Neural crest cell (in vitro differentiated cells): ENCODE data around the gene GPR179. TPM values are rescaled to one million over a fixed set of nuclear protein-coding genes. Genes with fewer than 3 reads are reported as not detected.

ENCODE experiments used
- DNase-seq: peaks from one replicate; pipeline ENCODE4 v3.0.0; 2021; ENCODE audit warnings: low read depth, mixed read lengths, low spot score
- H3K27ac Mint-ChIP-seq: one replicate; pipeline ENCODE4 v1.8.0; 2021; ENCODE audit warnings: mild to moderate bottlenecking, mixed read lengths; ENCODE audit not compliant: unreplicated experiment
- H3K27me3 Mint-ChIP-seq: 2 replicates; pipeline ENCODE4 v1.8.0; 2021; ENCODE audit warnings: low read depth, mild to moderate bottlenecking, mixed read lengths
- H3K36me3 Mint-ChIP-seq: 2 replicates; pipeline ENCODE4 v1.8.0; 2021; ENCODE audit warnings: low read depth, mild to moderate bottlenecking, mixed read lengths
- H3K4me1 Mint-ChIP-seq: 2 replicates; pipeline ENCODE4 v1.8.0; 2021; ENCODE audit warnings: mixed read lengths
- H3K4me3 Mint-ChIP-seq: one replicate; pipeline ENCODE4 v1.8.0; 2021; ENCODE audit warnings: mild to moderate bottlenecking, mixed read lengths
- H3K9me3 Mint-ChIP-seq: 2 replicates; pipeline ENCODE4 v1.8.0; 2021; ENCODE audit warnings: mixed read lengths
- CTCF ChIP-seq: fragments of 200-600 bp; sonication (generic); conservative IDR thresholded peaks from 2 replicates; pipeline ENCODE4 v1.5.0; 2021; ENCODE audit warnings: antibody characterized with exemption, mild to moderate bottlenecking
- total RNA-seq: library from RNA; stranded (reverse); gene quantifications from 2 replicates; pipeline ENCODE4 v1.2.1, GENCODE V29; 2021

GPR179 gene
- total RNA-seq, 1 donor from 2014 or later: 0.07 TPM

DNA sequence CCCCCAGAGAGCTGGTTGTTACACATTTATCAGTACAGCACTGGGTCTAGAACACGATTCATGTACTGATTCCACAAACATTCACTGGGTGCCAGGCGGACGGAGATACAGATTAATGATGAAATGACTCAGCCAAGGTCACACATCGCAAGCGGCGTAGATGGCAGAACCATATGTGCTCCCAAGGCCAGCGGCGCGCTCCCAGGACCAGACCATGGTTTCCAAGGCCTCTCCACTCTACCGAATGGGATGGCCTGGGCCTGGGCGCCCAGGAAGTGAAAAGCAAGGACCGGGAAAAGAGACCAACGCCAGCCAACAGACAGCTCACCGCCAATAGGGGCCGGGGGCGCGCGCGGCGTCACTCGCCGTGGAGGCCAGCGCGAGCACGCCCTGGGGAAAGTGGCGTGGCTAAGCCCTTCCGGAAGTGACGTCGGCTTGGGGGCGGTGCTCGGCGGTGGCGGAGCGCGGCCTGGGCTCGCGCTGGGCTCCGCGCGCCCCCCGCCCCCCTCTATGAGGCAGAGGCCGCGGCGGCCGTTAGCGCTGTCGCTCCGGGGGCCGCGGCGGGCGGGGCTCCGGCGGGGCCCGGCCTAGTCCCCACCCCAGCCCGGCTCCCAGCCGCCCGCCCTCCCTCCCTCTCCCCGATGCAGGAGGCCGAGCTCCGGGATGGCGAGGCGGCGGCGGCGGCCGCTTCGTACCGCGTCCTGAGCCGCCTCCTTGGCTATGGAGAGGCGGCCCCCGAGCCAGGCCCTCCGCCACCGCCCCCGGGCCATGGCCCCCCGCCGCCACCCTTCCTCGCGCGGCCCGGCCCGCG lies 7.9 kb upstream of the GPR179 start, which contains the start of gene SOCS7:
SOCS7 (plus strand) TSS at position 433 of the 811 bp plus-strand sequence; CDS start at position 642, 209 bp downstream.
- H3K27me3 Mint-ChIP-seq: no peaks in the 10 kb centered on the region
- H3K4me1 Mint-ChIP-seq: peaks cover 38% of the 10 kb centered on the region
- peak within 1 kb of the TSS; percentile 94 for H3K27ac Mint-ChIP-seq
- no peak for TF ChIP-seq CTCF
- no peaks in the 10 kb centered on the region for H3K9me3 Mint-ChIP-seq
- DNase-seq: peak; percentile 92
- H3K36me3 Mint-ChIP-seq: no peaks in the 10 kb centered on the region
- H3K4me3 Mint-ChIP-seq: peak within 1 kb of the TSS; percentile 90

DNA sequence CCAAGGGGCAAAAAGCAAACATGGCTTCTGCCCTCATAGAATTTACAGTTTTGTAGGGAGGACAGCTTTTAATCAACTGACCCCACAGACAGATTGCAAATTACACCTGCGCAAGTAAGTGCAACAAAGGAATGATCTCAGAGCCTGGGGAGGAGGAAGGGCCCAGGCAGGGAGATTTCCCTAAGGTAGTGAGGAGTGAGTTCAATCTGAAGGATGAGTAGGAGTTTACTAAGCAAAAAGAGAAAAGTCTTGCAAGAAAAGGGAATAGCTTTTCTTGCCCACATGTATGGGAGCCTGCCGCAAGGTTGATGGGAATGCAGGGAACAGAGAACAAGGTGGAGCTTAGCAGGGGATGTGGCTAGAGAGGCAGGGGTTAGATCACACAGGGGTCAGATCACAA lies 6.3 kb upstream of the GPR179 start:
- no peak for DNase-seq
- Mint-ChIP-seq H3K4me1 (peaks cover 28% of the 10 kb centered on the region), H3K27me3 (no peaks in the 10 kb centered on the region), H3K4me3 (peak overlapping the region; percentile 84), H3K36me3 (no peaks in the 10 kb centered on the region), H3K27ac (no peak overlapping the region), H3K9me3 (no peaks in the 10 kb centered on the region)
- no peak for TF ChIP-seq CTCF

GRCh38 chr17:38349097-38349730 lies 5.5 kb upstream of the GPR179 start:
- Mint-ChIP-seq H3K4me3 (peak overlapping the region; percentile 84), H3K27ac (no peak overlapping the region), H3K27me3 (no peaks in the 10 kb centered on the region), H3K4me1 (peaks cover 20% of the 10 kb centered on the region), H3K36me3 (no peaks in the 10 kb centered on the region), H3K9me3 (no peaks in the 10 kb centered on the region)
- peak; percentile 92 for TF ChIP-seq CTCF
- DNase-seq: peak; percentile 93

DNA sequence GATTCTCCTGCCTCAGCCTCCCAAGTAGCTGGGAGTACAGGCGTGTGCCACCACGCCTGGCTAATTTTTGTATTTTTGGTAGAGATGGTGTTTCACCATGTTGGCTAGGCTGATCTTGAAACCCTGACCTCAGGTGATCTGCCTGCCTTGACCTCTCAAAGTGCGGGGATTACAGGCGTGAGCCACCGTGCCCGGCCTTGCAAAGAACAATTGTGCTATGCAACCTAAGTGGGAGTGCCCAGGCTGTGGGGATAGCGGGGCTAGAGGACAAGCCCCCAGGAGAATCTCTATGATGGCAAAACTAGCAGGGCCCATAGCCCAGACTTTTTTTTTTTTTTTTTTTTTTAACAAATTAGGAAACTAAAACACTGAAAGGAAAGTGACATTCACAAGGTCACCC lies 2.0 kb upstream of the GPR179 start:
- no peaks in the 10 kb centered on the region for H3K36me3 Mint-ChIP-seq
- H3K27ac Mint-ChIP-seq: no peak overlapping the region
- no peak overlapping the region for H3K4me3 Mint-ChIP-seq
- no peak for TF ChIP-seq CTCF
- DNase-seq: no peak
- H3K4me1 Mint-ChIP-seq: peaks cover 4% of the 10 kb centered on the region
- no peaks in the 10 kb centered on the region for H3K27me3 Mint-ChIP-seq
- H3K9me3 Mint-ChIP-seq: no peaks in the 10 kb centered on the region

DNA sequence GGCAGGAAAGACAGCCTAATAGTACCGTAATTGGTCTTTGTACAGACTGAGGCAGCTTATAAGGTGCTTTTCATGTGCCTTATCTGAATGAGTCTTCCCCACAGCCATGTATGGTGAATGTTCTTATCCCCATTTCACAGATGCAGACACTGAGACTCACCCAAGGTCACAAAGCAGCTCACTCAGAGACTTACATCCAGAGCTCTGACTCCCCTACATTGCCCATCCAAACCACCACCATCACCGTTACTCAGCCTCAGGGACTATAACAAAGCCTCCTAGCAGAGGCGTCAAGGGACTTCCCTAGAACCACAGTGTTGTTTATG lies 627 bp upstream of the GPR179 start:
- no peak overlapping the region for H3K4me3 Mint-ChIP-seq
- DNase-seq: no peak
- no peaks in the 10 kb centered on the region for H3K9me3 Mint-ChIP-seq
- H3K4me1 Mint-ChIP-seq: peaks cover 4% of the 10 kb centered on the region
- no peak for TF ChIP-seq CTCF
- H3K36me3 Mint-ChIP-seq: no peaks in the 10 kb centered on the region
- no peaks in the 10 kb centered on the region for H3K27me3 Mint-ChIP-seq
- no peak overlapping the region for H3K27ac Mint-ChIP-seq
